GM13976 (cell line): ENCODE data around the gene TCF4.

Experiments
- DNase-seq: peaks from one replicate; pipeline ENCODE4 v3.0.0; 2012; ENCODE audit warnings: low spot score
- CTCF ChIP-seq: IDR thresholded peaks from 2 replicates; pipeline ENCODE4 v1.5.1; 2012; ENCODE audit warnings: borderline replicate concordance, mild to moderate bottlenecking; ENCODE audit not compliant: insufficient read depth; ENCODE audit errors: extremely low read depth, missing control alignments, control extremely low read depth
- in situ Hi-C: fragments of 300-500 bp; cut with MboI; formaldehyde crosslinking; loops from one replicate; pipeline ENCODE4 v1.12.0; 2022; ENCODE audit warnings: low sequenced_read_pairs, mixed read lengths, inconsistent platforms; ENCODE audit not compliant: unreplicated experiment

TCF4 gene

GRCh38 chr18:55331301-55331700 is 256.7 kb downstream of the TCF4 start:
- no peak for TF ChIP-seq CTCF
- in situ Hi-C loops = no loop called here
- no peak for DNase-seq

- DNase-seq = no peak
- in situ Hi-C loops = loop anchor here (10.0 kb wide), 1 partner anchor 84 kb away; no protein-coding TSS in a partner anchor
- no peak for TF ChIP-seq CTCF
These were observed 259.7 kb downstream of the TCF4 start for GRCh38 chr18:55328301-55328700.

GRCh38 chr18:55327454-55327853 is 260.5 kb downstream of the TCF4 start:
- no peak for TF ChIP-seq CTCF
- DNase-seq = no peak
- in situ Hi-C loops = loop anchor here (10.0 kb wide), 1 partner anchor 83 kb away; no protein-coding TSS in a partner anchor

GRCh38 chr18:55326134-55326533 is 261.9 kb downstream of the TCF4 start:
- DNase-seq = no peak
- in situ Hi-C loops = loop anchor here (10.0 kb wide), 1 partner anchor 81 kb away; no protein-coding TSS in a partner anchor
- TF ChIP-seq CTCF = no peak

- no peak for DNase-seq
- no peak for TF ChIP-seq CTCF
- in situ Hi-C loops = loop anchor here (10.0 kb wide), 1 partner anchor 79 kb away; no protein-coding TSS in a partner anchor
These were observed 263.8 kb downstream of the TCF4 start for GRCh38 chr18:55324166-55324565.

GRCh38 chr18:55323051-55323994 is 264.7 kb downstream of the TCF4 start:
- DNase-seq = no peak
- TF ChIP-seq CTCF = no peak
- in situ Hi-C loops = loop anchor here (10.0 kb wide), 1 partner anchor 79 kb away; no protein-coding TSS in a partner anchor
